CD4-positive, alpha-beta T cell treated with Interferon gamma for 1 hour (primary cell): Measurements from ENCODE around the gene SOD3.

ENCODE experiments used
- DNase-seq: peaks from one replicate; pipeline ENCODE4 v3.0.0-alpha.2; 2020

Gene SOD3

GRCh38 chr4:24805566-24805965 lies 10.2 kb downstream of the SOD3 start:
- no peak for DNase-seq

GRCh38 chr4:24806206-24806990 lies 11.0 kb downstream of the SOD3 start:
- no peak for DNase-seq

- no peak for DNase-seq
Measured at GRCh38 chr4:24807611-24808010, 12.2 kb downstream of the SOD3 start.

- no peak for DNase-seq
Measured at GRCh38 chr4:24808261-24808660, 12.9 kb downstream of the SOD3 start.

DNA sequence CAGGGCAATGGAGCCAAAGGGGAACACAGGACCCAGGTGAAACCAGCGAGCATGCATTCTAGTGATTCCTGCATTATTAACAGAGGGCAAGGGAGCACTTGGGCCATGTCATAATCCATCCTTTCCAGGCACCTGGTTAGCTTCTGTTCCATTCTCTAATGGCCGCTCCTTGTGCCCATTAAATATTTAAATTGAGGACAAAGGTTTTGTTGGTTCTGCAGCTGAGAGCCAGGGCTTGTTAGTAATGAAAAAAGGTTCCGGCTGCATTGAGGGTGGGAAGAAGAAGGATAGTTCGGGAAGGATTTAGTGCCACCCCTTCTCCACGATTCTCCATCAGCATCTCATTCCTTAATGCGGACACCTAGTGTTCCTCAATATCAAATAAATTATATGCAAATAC lies 13.6 kb downstream of the SOD3 start:
- DNase-seq = no peak

DNA sequence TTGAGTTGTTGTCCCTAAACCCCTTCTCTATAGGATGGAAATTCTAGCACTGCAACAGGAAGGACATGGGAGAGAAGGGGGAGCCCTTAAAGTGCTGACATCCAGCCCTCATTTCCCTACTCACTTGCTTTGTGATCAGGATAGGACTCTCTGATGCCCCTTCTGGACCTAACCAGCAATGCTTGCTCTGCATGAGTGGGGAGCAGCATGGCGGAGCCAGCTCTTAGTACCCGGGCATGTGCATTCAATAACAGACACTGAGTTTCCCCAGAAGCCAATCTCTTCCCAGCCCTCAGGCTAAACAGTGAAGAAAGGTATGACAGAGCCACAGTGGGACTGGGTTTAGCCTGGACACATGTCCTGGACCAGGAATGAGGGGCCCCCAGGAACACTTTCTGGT lies 14.0 kb downstream of the SOD3 start:
- no peak for DNase-seq

GRCh38 chr4:24809815-24810405 lies 14.5 kb downstream of the SOD3 start:
- DNase-seq = no peak

GRCh38 chr4:24810871-24811631 lies 15.7 kb downstream of the SOD3 start:
- no peak for DNase-seq

DNA sequence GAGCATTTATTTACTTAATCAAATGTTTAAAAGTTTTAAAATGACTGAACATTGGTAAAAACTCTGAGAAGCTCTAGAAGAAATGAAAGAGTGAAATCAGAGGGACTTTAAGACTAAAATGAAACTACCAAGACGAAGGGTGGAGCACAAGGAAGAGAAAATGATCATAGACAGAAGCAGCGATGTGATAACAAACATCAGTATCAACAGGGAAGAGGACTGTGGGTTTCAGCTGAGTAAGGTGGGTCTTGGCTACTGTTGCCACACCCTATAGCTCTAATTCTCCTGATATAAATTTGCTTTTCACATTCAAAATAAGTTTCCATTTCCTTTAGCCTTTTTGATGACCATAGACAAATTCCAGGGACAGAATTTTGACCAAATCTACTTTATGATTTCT lies 18.4 kb downstream of the SOD3 start:
- no peak for DNase-seq

GRCh38 chr4:24816797-24817196 lies 21.4 kb downstream of the SOD3 start:
- no peak for DNase-seq

DNA sequence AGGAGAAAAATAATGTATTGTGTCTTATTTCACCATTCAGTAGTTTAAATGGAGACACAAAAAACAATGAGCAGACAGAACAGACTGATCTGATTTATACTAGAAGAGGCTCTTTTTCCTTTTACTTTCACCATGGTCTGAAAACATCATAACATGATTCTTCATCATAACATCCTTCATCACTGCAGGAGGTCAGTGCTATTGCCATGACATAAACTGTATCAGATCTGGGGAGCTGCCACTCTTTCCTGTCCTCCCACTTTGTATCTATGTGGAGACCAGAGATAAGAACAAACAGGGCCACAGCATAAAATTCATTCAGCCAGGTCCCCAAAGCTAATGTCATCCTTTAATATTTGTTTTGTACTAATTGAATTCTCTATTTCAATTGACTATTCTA lies 25.2 kb downstream of the SOD3 start:
- no peak for DNase-seq

DNA sequence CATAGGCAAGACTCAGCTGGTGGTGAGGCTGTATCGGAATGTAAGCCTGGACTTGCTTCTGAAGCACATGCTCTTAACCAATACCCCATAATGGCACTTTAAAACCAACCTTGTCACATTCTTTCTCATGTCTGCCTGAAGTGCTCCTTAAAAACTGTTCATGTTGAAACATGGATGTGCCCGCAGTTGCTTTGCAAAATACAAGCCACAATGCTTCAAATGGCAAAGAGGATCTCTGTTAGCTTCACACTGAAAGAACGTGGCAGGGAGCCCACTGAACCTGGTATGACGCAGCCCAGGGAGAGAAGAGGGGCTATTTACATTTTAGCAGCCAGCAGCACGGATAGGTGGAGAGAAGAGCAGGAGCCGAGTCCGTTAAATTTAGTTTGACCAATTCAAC lies 29.3 kb downstream of the SOD3 start:
- no peak for DNase-seq

GRCh38 chr4:24831637-24832036 lies 36.3 kb downstream of the SOD3 start:
- no peak for DNase-seq

GRCh38 chr4:24835696-24836095 lies 40.3 kb downstream of the SOD3 start:
- no peak for DNase-seq

DNA sequence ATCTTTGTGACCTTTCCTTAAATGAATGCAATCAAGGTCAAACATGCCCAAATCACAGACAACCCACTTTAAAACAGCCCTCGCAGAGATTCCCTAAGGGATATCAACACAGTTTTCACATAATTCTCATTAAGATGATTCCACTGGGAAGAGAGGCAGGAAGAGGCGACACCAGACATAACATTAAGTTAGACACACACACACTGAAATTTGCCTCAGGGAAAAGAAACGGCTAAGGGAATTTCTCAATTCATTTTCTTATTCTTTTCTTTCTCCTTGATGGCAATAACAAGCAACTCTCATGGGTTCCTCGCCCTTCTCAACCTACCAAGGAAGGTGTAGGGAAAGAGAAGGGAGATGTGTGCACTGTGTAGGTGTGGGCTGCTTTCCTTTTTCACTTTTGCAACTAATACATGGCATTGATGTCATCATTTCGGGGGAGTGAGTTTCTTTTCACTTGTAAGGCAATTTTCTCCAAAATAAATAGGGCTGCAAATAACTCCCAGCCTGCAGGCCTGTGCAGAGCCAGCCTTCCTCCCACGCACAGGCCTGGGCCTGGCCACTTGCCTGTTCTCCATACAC lies 41.4 kb downstream of the SOD3 start:
- no peak for DNase-seq

GRCh38 chr4:24837336-24837735 lies 42.0 kb downstream of the SOD3 start:
- DNase-seq = no peak

- DNase-seq = no peak
Measured at GRCh38 chr4:24837781-24838180, 42.4 kb downstream of the SOD3 start.

DNA sequence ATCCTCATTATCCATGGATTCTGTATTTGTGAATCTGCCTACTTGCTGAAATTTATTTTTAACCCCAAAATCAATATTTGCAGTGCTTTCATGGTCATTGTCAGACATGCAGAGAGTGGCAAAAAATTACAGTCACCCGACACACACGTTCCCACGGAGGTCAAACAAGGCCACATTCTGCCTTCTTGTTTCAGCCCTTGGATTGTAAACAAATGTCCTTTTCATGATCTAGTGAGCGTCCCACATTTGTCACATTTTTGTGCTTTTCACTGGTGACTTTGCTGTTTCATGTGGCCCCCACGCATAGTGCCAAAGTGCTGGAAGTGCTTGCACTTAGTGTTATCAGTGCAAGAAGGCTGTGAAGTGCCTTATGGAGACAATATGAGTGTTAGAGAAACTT lies 45.0 kb downstream of the SOD3 start:
- no peak for DNase-seq

GRCh38 chr4:24840826-24841543 lies 45.6 kb downstream of the SOD3 start:
- DNase-seq = no peak

DNA sequence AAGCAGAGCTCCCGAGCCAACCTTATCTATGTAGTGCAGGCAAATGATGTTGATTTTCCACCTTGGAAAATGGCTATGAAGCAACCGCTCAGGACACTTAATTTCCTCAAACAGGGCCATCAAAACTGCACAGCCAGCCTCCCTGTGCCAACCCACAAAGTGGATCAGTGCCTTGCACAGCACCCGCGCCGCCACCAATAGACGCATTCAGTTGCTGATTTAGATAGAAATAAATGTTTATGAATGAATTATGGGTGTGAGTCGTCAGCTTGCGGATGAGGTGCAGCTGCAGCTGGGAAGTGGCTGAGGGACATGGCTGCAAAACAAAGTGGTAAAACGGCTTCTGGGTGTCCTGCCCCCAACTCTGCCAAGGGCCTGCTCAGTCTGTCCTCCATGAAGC lies 47.0 kb downstream of the SOD3 start:
- no peak for DNase-seq

GRCh38 chr4:24843096-24843495 lies 47.7 kb downstream of the SOD3 start:
- no peak for DNase-seq

GRCh38 chr4:24845132-24845531 lies 49.8 kb downstream of the SOD3 start:
- DNase-seq = no peak

DNA sequence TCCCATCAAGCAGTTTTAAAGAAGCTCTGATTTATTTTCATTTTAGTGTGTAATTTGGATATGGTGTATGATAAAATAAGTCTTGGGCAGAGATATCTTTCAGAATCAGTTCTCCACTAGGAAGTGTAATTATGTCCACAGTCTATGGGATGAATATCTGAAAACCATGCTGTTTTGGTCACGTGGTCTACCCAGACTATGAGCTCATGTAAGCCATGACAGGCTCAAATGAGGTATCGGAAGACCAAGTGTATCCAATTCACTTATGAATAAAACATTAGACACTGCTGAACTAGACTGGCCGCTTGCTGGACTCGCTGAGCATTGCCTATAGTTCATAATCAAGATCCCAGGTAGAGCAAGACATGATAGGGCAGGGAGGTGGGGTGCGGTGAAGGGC lies 50.5 kb downstream of the SOD3 start:
- DNase-seq = no peak
